OCI-LY7 (cell line): Measurements from ENCODE around the gene ARAP3. TPM values are rescaled to one million over a fixed set of nuclear protein-coding genes. Genes with fewer than 3 reads are reported as not detected.

ENCODE experiments used
- BruUV-seq: library from RNA; stranded (reverse); fragments of 400-500 nt; replicated peaks from 2 replicates; lab custom pipeline; 2021; lab: Mats Ljungman, UMichigan
- CTCF ChIA-PET: fragments of 300-600 bp; sonication (Branson Sonifier 250); formaldehyde crosslinking; loops from one replicate; lab custom pipeline; 2022; ENCODE audit warnings: antibody characterized with exemption; ENCODE audit not compliant: unreplicated experiment; lab: Charles Lee
- POLR2A ChIA-PET: fragments of 300-600 bp; sonication (Branson Sonifier 250); formaldehyde crosslinking; loops from one replicate; lab custom pipeline; 2022; ENCODE audit warnings: antibody characterized with exemption; lab: Charles Lee
- DNase-seq: peaks from one replicate; pipeline ENCODE4 v3.0.0-alpha.2; 2015; ENCODE audit warnings: low spot score
- H2AFZ ChIP-seq: fragments of 200-600 bp; sonication (generic), shearing (Covaris generic); 2 replicates; pipeline ENCODE4 v1.6.1; 2014; ENCODE audit warnings: mild to moderate bottlenecking, antibody characterized with exemption, low read length, moderate library complexity
- H3K27ac ChIP-seq: fragments of 200-600 bp; sonication (generic); 2 replicates; pipeline ENCODE4 v1.5.1; 2014; ENCODE audit warnings: mixed run types, low read depth, mild to moderate bottlenecking, moderate library complexity, low read length, inconsistent platforms; ENCODE audit not compliant: poor library complexity, severe bottlenecking
- H3K36me3 ChIP-seq: fragments of 200-600 bp; sonication (generic); 2 replicates; pipeline ENCODE4 v1.6.1; 2014; ENCODE audit warnings: mild to moderate bottlenecking, antibody characterized with exemption, low read length, moderate library complexity, mixed read lengths; ENCODE audit not compliant: insufficient read depth
- H3K4me1 ChIP-seq: fragments of 200-600 bp; sonication (generic); 2 replicates; pipeline ENCODE4 v1.5.1; 2014; ENCODE audit warnings: mild to moderate bottlenecking, low read length; ENCODE audit not compliant: insufficient read depth, poor library complexity, severe bottlenecking
- H3K4me2 ChIP-seq: fragments of 200-600 bp; sonication (generic); 2 replicates; pipeline ENCODE4 v1.6.1; 2014; ENCODE audit warnings: mild to moderate bottlenecking, low read length
- H3K4me3 ChIP-seq: fragments of 200-600 bp; sonication (generic); 2 replicates; pipeline ENCODE4 v1.5.1; 2014; ENCODE audit warnings: mild to moderate bottlenecking, low read depth, low read length; ENCODE audit not compliant: poor library complexity, severe bottlenecking
- H3K79me2 ChIP-seq: fragments of 200-600 bp; sonication (generic); 2 replicates; pipeline ENCODE4 v1.6.1; 2016; ENCODE audit warnings: low read depth, mild to moderate bottlenecking, low read length, moderate library complexity, mixed read lengths; ENCODE audit not compliant: insufficient read depth
- H3K9me2 ChIP-seq: fragments of 200-600 bp; sonication (generic); 2 replicates; pipeline ENCODE4 v1.6.1; 2016; ENCODE audit warnings: mild to moderate bottlenecking, low read length, mixed read lengths; ENCODE audit not compliant: insufficient read depth
- H3K9me3 ChIP-seq: fragments of 200-600 bp; sonication (generic); 2 replicates; pipeline ENCODE4 v1.6.1; 2014; ENCODE audit warnings: mild to moderate bottlenecking, mixed run types, low read length, mixed read lengths
- H4K20me1 ChIP-seq: fragments of 200-600 bp; sonication (generic); 2 replicates; pipeline ENCODE4 v1.6.1; 2014; ENCODE audit warnings: mild to moderate bottlenecking, antibody characterized with exemption, low read length, moderate library complexity, mixed read lengths; ENCODE audit not compliant: insufficient read depth
- CTCF ChIP-seq: fragments of 200-600 bp; sonication (generic); conservative IDR thresholded peaks from 2 replicates; pipeline ENCODE4 v1.5.1; 2014; ENCODE audit warnings: mild to moderate bottlenecking, antibody characterized with exemption, low read length, moderate library complexity, mixed read lengths
- EZH2phosphoT487 ChIP-seq: fragments of 200-600 bp; sonication (generic); IDR thresholded peaks from 2 replicates; pipeline ENCODE4 v1.6.1; 2018; ENCODE audit warnings: low read depth, borderline replicate concordance, mild to moderate bottlenecking, mixed run types, antibody characterized with exemption, low read length, moderate library complexity, mixed read lengths
- intact Hi-C: fragments of 100-400 bp; cut with micrococcal nuclease; formaldehyde crosslinking; loops from one replicate; pipeline ENCODE4 v1.10.0; 2022; ENCODE audit not compliant: unreplicated experiment
- total RNA-seq, 2 experiments: library from RNA; depleted of rRNA in 1 of 2; stranded (reverse); fragments of >200 nt in 1 of 2; shearing (Covaris generic) in 1 of 2; gene quantifications; 2 replicates each; pipeline ENCODE4 v1.2.3, GENCODE V29; 2014 to 2022

ARAP3 gene
- total RNA-seq, 2 experiments from 2014 or later, result not detected

GRCh38 chr5:141657937-141658545, 24.0 kb downstream of the ARAP3 start:
- Histone ChIP-seq H3K4me3 (no peak overlapping the region), H2AFZ (no peak overlapping the region), H3K79me2 (no peaks in the 10 kb centered on the region), H3K4me1 (no peaks in the 10 kb centered on the region), H3K9me2 (no peaks in the 10 kb centered on the region), H3K4me2 (no peak overlapping the region), H3K27ac (no peak overlapping the region), H3K36me3 (no peaks in the 10 kb centered on the region), H3K9me3 (no peaks in the 10 kb centered on the region), H4K20me1 (no peaks in the 10 kb centered on the region)
- CTCF ChIA-PET, result interaction anchor here (1.5 kb wide), 1 partner anchor 18 kb away, joined by 4 read pairs; no protein-coding TSS in a partner anchor
- POLR2A ChIA-PET, result no interaction called here
- TF ChIP-seq CTCF, result no peak
- TF ChIP-seq EZH2phosphoT487, result no peak
- BruUV-seq, result no TSS peak
- no peak for DNase-seq
- intact Hi-C loops, result no loop called here

DNA sequence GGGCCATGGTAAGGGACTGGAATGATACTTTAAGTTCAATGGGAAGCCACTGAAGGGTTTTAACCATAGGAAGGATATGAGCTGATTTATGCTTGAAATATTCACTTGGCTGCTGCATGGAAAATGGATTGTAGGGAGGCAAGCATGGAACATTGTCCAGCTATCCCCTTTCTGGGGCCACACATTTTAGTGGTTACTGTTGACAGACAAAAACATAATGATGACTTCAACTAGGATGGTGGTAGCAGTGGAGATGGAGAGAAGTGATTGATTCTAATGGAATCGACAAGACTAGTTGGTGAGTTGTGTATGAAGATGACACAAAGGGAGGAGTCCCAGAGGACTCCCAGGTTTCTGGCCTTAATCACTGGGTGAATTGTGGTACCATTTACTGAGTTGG, 24.6 kb downstream of the ARAP3 start:
- H3K9me3 ChIP-seq, result no peaks in the 10 kb centered on the region
- POLR2A ChIA-PET, result no interaction called here
- H3K27ac ChIP-seq, result no peak overlapping the region
- no peak for DNase-seq
- no TSS peak for BruUV-seq
- H3K4me1 ChIP-seq, result no peaks in the 10 kb centered on the region
- no peaks in the 10 kb centered on the region for H4K20me1 ChIP-seq
- no peaks in the 10 kb centered on the region for H3K9me2 ChIP-seq
- H3K4me3 ChIP-seq, result no peak overlapping the region
- H3K36me3 ChIP-seq, result no peaks in the 10 kb centered on the region
- TF ChIP-seq CTCF (no peak), EZH2phosphoT487 (no peak)
- H3K4me2 ChIP-seq, result no peak overlapping the region
- no peak overlapping the region for H2AFZ ChIP-seq
- CTCF ChIA-PET, result interaction anchor here (1.5 kb wide), 1 partner anchor 19 kb away, joined by 4 read pairs; no protein-coding TSS in a partner anchor
- H3K79me2 ChIP-seq, result no peaks in the 10 kb centered on the region
- intact Hi-C loops, result no loop called here

DNA sequence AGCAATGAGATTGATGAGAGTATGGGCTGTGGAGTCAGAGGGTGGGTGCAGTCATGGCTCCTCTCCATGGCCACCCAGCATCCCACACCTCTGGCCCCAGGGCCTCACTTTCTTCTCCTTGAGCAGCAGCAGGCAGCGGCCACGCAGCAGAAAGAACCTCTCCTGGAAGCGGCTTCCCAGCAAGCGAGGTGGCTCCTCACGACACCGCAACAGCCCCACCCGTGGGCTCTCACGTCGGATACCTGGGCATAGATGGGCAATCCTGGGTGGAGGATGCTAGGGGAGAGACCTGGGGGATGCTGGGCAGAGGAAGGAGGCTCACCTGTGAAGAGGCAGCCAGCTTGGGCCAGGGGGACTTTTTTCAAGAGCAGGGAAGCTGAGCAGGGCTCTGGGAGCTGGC, 25.6 kb downstream of the ARAP3 start:
- intact Hi-C loops, result no loop called here
- ChIA-PET CTCF (no interaction called here), POLR2A (interaction anchor here (0.6 kb wide), 1 partner anchor 64 kb away, joined by 3 read pairs; no protein-coding TSS in a partner anchor)
- Histone ChIP-seq H3K36me3 (no peaks in the 10 kb centered on the region), H3K4me3 (no peak overlapping the region), H3K9me2 (no peaks in the 10 kb centered on the region), H3K4me2 (no peak overlapping the region), H3K27ac (no peak overlapping the region), H4K20me1 (no peaks in the 10 kb centered on the region), H3K4me1 (peaks cover 5% of the 10 kb centered on the region), H3K9me3 (no peaks in the 10 kb centered on the region), H3K79me2 (no peaks in the 10 kb centered on the region), H2AFZ (no peak overlapping the region)
- BruUV-seq, result no TSS peak
- TF ChIP-seq CTCF, result no peak
- no peak for TF ChIP-seq EZH2phosphoT487
- DNase-seq, result no peak
